Fibroblast of lung (primary cell): ENCODE measurements around the gene MUSK. TPM values are rescaled to one million over a fixed set of nuclear protein-coding genes. Genes with fewer than 3 reads are reported as not detected.
"Not testable (repeated sequence)": the region's sequence is repeated elsewhere in the genome, so short reads cannot be mapped to it uniquely, and the experiment has no call there.

Experiments
- DNase-seq, 2 donors: peaks; one replicate each; pipeline versions ENCODE4 v3.0.0 to v3.0.0-alpha.2; 2010; ENCODE audit warnings: low read depth in 2 of 2
- H2AFZ ChIP-seq: 2 replicates; pipeline ENCODE4 v1.5.1; 2012; ENCODE audit warnings: low read length, control low read depth, inconsistent platforms
- H3K27ac ChIP-seq: 2 replicates; pipeline ENCODE4 v1.5.1; 2011; ENCODE audit warnings: low read length, control low read depth; ENCODE audit not compliant: insufficient read depth
- H3K27me3 ChIP-seq: 2 replicates; pipeline ENCODE4 v1.5.1; 2011; ENCODE audit warnings: mild to moderate bottlenecking, low read length; ENCODE audit not compliant: control insufficient read depth, insufficient read depth
- H3K36me3 ChIP-seq: 2 replicates; pipeline ENCODE4 v1.5.1; 2011; ENCODE audit warnings: low read length; ENCODE audit not compliant: control insufficient read depth, insufficient read depth
- H3K4me1 ChIP-seq: 2 replicates; pipeline ENCODE4 v1.5.1; 2011; ENCODE audit warnings: low read length; ENCODE audit not compliant: control insufficient read depth, insufficient read depth; ENCODE audit errors: extremely low read depth
- H3K4me2 ChIP-seq: 2 replicates; pipeline ENCODE4 v1.5.1; 2011; ENCODE audit warnings: low read length, control low read depth; ENCODE audit not compliant: insufficient read depth; ENCODE audit errors: extremely low read depth
- H3K4me3 ChIP-seq, 4 experiments: fragments of 200-600 bp in 1 of 4; sonication (generic) in 1 of 4; replicated peaks in 1 of 4; 2 replicates each; pipeline ENCODE4 v1.5.1; 2011 to 2016; ENCODE audit warnings: low read length in 4 of 4, low read depth in 3 of 4, mild to moderate bottlenecking in 3 of 4, control low read depth in 2 of 4, inconsistent platforms in 1 of 4, mixed read lengths in 1 of 4; ENCODE audit not compliant: insufficient read depth in 1 of 4; ENCODE audit errors: control extremely low read depth in 1 of 4
- H3K79me2 ChIP-seq: 2 replicates; pipeline ENCODE4 v1.5.1; 2012; ENCODE audit warnings: mild to moderate bottlenecking, low read length, inconsistent platforms; ENCODE audit not compliant: control insufficient read depth, insufficient read depth
- H3K9ac ChIP-seq: 2 replicates; pipeline ENCODE4 v1.5.1; 2011; ENCODE audit warnings: mild to moderate bottlenecking, low read length, control low read depth; ENCODE audit not compliant: insufficient read depth
- H3K9me3 ChIP-seq: 2 replicates; pipeline ENCODE4 v1.5.1; 2012; ENCODE audit warnings: low read depth, low read length; ENCODE audit not compliant: control insufficient read depth, insufficient read depth
- H4K20me1 ChIP-seq: 2 replicates; pipeline ENCODE4 v1.5.1; 2011; ENCODE audit warnings: low read length; ENCODE audit not compliant: control insufficient read depth, insufficient read depth; ENCODE audit errors: extremely low read depth
- CTCF ChIP-seq, 2 donors: IDR thresholded peaks in 1 of 2; conservative IDR thresholded peaks in 1 of 2; 1 replicate in 1 of 2; 2 replicates in 1 of 2; pipeline ENCODE4 v1.5.1; 2011 to 2012; ENCODE audit warnings: low read length in 2 of 2, control low read depth in 1 of 2, inconsistent platforms in 1 of 2, low read depth in 1 of 2, mild to moderate bottlenecking in 1 of 2
- EZH2 ChIP-seq: IDR thresholded peaks from 2 replicates; pipeline ENCODE4 v1.5.1; 2012; ENCODE audit warnings: low read length, control low read depth, mild to moderate bottlenecking; ENCODE audit errors: missing control alignments
- polyA plus RNA-seq, 2 donors: library from polyadenylated mRNA; depleted of rRNA in 1 of 2; stranded (reverse) in 1 of 2; unstranded in 1 of 2; fragments of >200 nt; gene quantifications; 2 replicates each; pipeline ENCODE4 v1.2.1, GENCODE V29; 2011 to 2012; ENCODE audit warnings: missing spikeins in 1 of 2
- total RNA-seq: library from RNA; depleted of rRNA; stranded (reverse); fragments of >200 nt; gene quantifications from 2 replicates; pipeline ENCODE4 v1.2.1, GENCODE V29; 2014

Gene MUSK
- total and polyA plus RNA-seq, 2 donors (not counting 1 experiment from before 2014, with no cell fraction given), result 0.31 to 0.66 TPM

- Histone ChIP-seq H3K27me3 (no peaks in the 10 kb centered on the region), H3K27ac (no peak overlapping the region), H4K20me1 (no peaks in the 10 kb centered on the region), H3K79me2 (no peaks in the 10 kb centered on the region), H3K36me3 (no peaks in the 10 kb centered on the region), H3K4me2 (no peak overlapping the region), H3K9ac (no peak overlapping the region), H3K4me3 (no peak overlapping the region), H2AFZ (no peak overlapping the region), H3K9me3 (no peaks in the 10 kb centered on the region), H3K4me1 (no peaks in the 10 kb centered on the region)
- TF ChIP-seq EZH2 (no peak), CTCF (conservative IDR thresholded peaks at IDR 0.05 in 1 of 2, IDR thresholded peaks at IDR 0.05 in 1 of 2; ENCODE audit: low read depth in 1 of 2, low read length in 2 of 2) (no peak)
- DNase-seq, result peak in 1 of 2 donors; percentile 65
These were observed 114.1 kb downstream of the MUSK start for GRCh38 chr9:110782701-110783100.

GRCh38 chr9:110784309-110784708 is 115.7 kb downstream of the MUSK start:
- Histone ChIP-seq H3K79me2 (no peaks in the 10 kb centered on the region), H3K4me3 (no peak overlapping the region), H3K27ac (no peak overlapping the region), H4K20me1 (no peaks in the 10 kb centered on the region), H3K27me3 (no peaks in the 10 kb centered on the region), H3K4me2 (no peak overlapping the region), H2AFZ (no peak overlapping the region), H3K36me3 (no peaks in the 10 kb centered on the region), H3K4me1 (no peaks in the 10 kb centered on the region), H3K9me3 (no peaks in the 10 kb centered on the region), H3K9ac (no peak overlapping the region)
- TF ChIP-seq CTCF (conservative IDR thresholded peaks at IDR 0.05 in 1 of 2, IDR thresholded peaks at IDR 0.05 in 1 of 2; ENCODE audit: low read depth in 1 of 2, low read length in 2 of 2) (no peak), EZH2 (no peak)
- no peak for DNase-seq

- no peak overlapping the region for H3K27ac ChIP-seq
- H2AFZ ChIP-seq, result peak overlapping the region; percentile 7
- H3K79me2 ChIP-seq, result no peaks in the 10 kb centered on the region
- no peaks in the 10 kb centered on the region for H3K4me1 ChIP-seq
- TF ChIP-seq CTCF (conservative IDR thresholded peaks at IDR 0.05 in 1 of 2, IDR thresholded peaks at IDR 0.05 in 1 of 2; ENCODE audit: low read depth in 1 of 2, low read length in 2 of 2) (no peak), EZH2 (no peak)
- no peak overlapping the region for H3K9ac ChIP-seq
- H3K4me3 ChIP-seq, result no peak overlapping the region
- no peaks in the 10 kb centered on the region for H3K27me3 ChIP-seq
- DNase-seq, result no peak
- no peaks in the 10 kb centered on the region for H3K9me3 ChIP-seq
- H4K20me1 ChIP-seq, result no peaks in the 10 kb centered on the region
- H3K4me2 ChIP-seq, result no peak overlapping the region
- no peaks in the 10 kb centered on the region for H3K36me3 ChIP-seq
These were observed 116.6 kb downstream of the MUSK start for GRCh38 chr9:110785166-110785565.

GRCh38 chr9:110788396-110788795 is 119.8 kb downstream of the MUSK start:
- H3K4me2 ChIP-seq, H2AFZ ChIP-seq, H3K4me3 ChIP-seq, H3K9ac ChIP-seq, H3K9me3 ChIP-seq, H3K79me2 ChIP-seq, DNase-seq, H3K27ac ChIP-seq, H3K4me1 ChIP-seq, H3K27me3 ChIP-seq, H4K20me1 ChIP-seq, H3K36me3 ChIP-seq: not testable (repeated sequence)
